ENCODE measurements around the gene NEXN. TPM values are rescaled to one million over a fixed set of nuclear protein-coding genes. Genes with fewer than 3 reads are reported as not detected.

NEXN gene
- total RNA-seq, 1 experiment from 2014 or later = 0.92 TPM

DNA sequence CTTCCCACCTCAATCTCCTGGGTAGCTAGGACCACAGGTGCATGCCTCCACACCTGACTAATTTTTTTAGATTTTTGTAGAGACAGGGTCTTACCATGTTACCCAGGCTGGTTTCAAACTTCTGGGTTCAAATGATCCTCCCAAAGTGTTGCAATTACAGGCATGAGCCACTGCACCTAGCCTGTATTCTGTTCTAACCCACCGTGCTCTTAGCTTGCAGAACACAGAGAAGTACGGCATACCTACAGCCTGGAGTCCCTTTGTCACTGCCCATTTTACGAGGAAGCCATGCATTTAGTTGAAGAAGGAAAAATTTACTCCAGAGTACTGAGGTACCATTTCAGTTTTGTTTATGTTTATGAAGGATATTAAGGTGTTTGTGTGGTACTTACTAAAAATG is 29.7 kb upstream of the NEXN start:
- no peaks in the 10 kb centered on the region for H3K27me3 ChIP-seq (ENCODE audit: insufficient read depth, low read depth)
- H3K79me2 ChIP-seq (ENCODE audit: low read depth) = no peaks in the 10 kb centered on the region
- H4K20me1 ChIP-seq (ENCODE audit: insufficient read depth) = no peaks in the 10 kb centered on the region; the same call in 1 of the 2 replicates
- 0 out of 2 replicates have a peak, but pooled peaks cover 4% of the 10 kb centered on the region for H3K36me3 ChIP-seq (ENCODE audit: low read depth)
- H2AFZ ChIP-seq = no peak overlapping the region
- no peak overlapping the region for H3K27ac ChIP-seq
- TF ChIP-seq EZH2 (IDR thresholded peaks at IDR 0.05; ENCODE audit: low read depth) = no peak
- TF ChIP-seq, protein P1, sequence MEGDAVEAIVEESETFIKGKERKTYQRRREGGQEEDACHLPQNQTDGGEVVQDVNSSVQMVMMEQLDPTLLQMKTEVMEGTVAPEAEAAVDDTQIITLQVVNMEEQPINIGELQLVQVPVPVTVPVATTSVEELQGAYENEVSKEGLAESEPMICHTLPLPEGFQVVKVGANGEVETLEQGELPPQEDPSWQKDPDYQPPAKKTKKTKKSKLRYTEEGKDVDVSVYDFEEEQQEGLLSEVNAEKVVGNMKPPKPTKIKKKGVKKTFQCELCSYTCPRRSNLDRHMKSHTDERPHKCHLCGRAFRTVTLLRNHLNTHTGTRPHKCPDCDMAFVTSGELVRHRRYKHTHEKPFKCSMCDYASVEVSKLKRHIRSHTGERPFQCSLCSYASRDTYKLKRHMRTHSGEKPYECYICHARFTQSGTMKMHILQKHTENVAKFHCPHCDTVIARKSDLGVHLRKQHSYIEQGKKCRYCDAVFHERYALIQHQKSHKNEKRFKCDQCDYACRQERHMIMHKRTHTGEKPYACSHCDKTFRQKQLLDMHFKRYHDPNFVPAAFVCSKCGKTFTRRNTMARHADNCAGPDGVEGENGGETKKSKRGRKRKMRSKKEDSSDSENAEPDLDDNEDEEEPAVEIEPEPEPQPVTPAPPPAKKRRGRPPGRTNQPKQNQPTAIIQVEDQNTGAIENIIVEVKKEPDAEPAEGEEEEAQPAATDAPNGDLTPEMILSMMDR (conservative IDR thresholded peaks at IDR 0.05) = no peak
- DNase-seq = no peak
- CTCF ChIA-PET = no interaction called here
- no peak overlapping the region for H3K4me3 ChIP-seq
- no peaks in the 10 kb centered on the region; the same call in 1 of the 2 replicates for H3K9me2 ChIP-seq (ENCODE audit: insufficient read depth)
- no TSS peak for BruUV-seq (replicated peaks)
- no peaks in the 10 kb centered on the region for H3F3A ChIP-seq (ENCODE audit: insufficient read depth, low read depth)
- POLR2A ChIA-PET (ENCODE audit: unreplicated experiment) = interaction anchor here (0.6 kb wide), 1 partner anchor 1236 kb away, joined by 4 read pairs; no protein-coding TSS in a partner anchor
- intact Hi-C loops (cut with micrococcal nuclease; ENCODE audit: unreplicated experiment) = no loop called here
- H3K9me3 ChIP-seq (ENCODE audit: insufficient read depth, low read depth) = peaks cover 7% of the 10 kb centered on the region; the same call in 1 of the 2 replicates
- no peaks in the 10 kb centered on the region for H3K4me1 ChIP-seq (replicated peaks; ENCODE audit: insufficient read depth)
- no peak overlapping the region for H3K4me2 ChIP-seq

DNA sequence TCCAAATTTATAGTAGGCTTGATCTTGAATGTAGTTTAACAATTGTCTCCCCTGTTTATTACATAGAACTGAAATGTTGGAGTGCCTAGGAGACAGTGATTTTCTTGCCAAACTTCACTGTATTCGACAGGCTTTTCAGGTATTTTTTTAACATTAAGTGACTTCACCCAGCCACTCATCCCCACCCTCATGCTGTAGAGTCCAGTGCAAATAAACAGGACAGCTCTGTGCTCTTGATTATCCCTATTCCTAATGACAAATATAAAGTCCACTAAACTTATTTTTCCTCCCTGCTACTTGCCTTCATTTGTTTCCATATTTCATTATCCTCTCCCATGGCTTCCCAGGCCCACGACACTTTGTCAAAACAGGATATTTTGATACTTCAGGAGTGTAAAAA is 29.2 kb upstream of the NEXN start:
- CTCF ChIA-PET = no interaction called here
- H3K4me3 ChIP-seq = no peak overlapping the region

GRCh38 chr1:77866296-77866695 is 22.1 kb upstream of the NEXN start:
- Histone ChIP-seq H3K27me3 (ENCODE audit: insufficient read depth, low read depth) (no peaks in the 10 kb centered on the region), H4K20me1 (ENCODE audit: insufficient read depth) (no peaks in the 10 kb centered on the region), H3F3A (ENCODE audit: insufficient read depth, low read depth) (no peaks in the 10 kb centered on the region; the same call in 1 of the 2 replicates), H3K4me3 (no peak overlapping the region), H3K4me2 (no peak overlapping the region), H3K9me2 (ENCODE audit: insufficient read depth) (no peaks in the 10 kb centered on the region), H3K36me3 (ENCODE audit: low read depth) (peaks cover 10% of the 10 kb centered on the region), H3K9me3 (ENCODE audit: insufficient read depth, low read depth) (no peaks in the 10 kb centered on the region), H3K4me1 (replicated peaks; ENCODE audit: insufficient read depth) (no peaks in the 10 kb centered on the region), H2AFZ (no peak overlapping the region), H3K27ac (no peak overlapping the region), H3K79me2 (ENCODE audit: low read depth) (no peaks in the 10 kb centered on the region)
- DNase-seq = no peak
- ChIA-PET CTCF (no interaction called here), POLR2A (ENCODE audit: unreplicated experiment) (no interaction called here)
- TF ChIP-seq, protein P1 (conservative IDR thresholded peaks at IDR 0.05) = no peak
- no peak for TF ChIP-seq EZH2 (IDR thresholded peaks at IDR 0.05; ENCODE audit: low read depth)
- BruUV-seq (replicated peaks) = no TSS peak
- intact Hi-C loops (cut with micrococcal nuclease; ENCODE audit: unreplicated experiment) = no loop called here

More for the DNA sequence above, 29.2 kb upstream of the NEXN start:
- no peak for DNase-seq
- Histone ChIP-seq H3K4me2 (no peak overlapping the region), H3K9me3 (ENCODE audit: insufficient read depth, low read depth) (peaks cover 7% of the 10 kb centered on the region; the same call in 1 of the 2 replicates), H3K4me1 (replicated peaks; ENCODE audit: insufficient read depth) (no peaks in the 10 kb centered on the region), H3K36me3 (ENCODE audit: low read depth) (0 out of 2 replicates have a peak, but pooled peaks cover 4% of the 10 kb centered on the region), H3K27me3 (ENCODE audit: insufficient read depth, low read depth) (no peaks in the 10 kb centered on the region), H4K20me1 (ENCODE audit: insufficient read depth) (no peaks in the 10 kb centered on the region; the same call in 1 of the 2 replicates), H3K79me2 (ENCODE audit: low read depth) (no peaks in the 10 kb centered on the region), H2AFZ (no peak overlapping the region), H3K9me2 (ENCODE audit: insufficient read depth) (no peaks in the 10 kb centered on the region; the same call in 1 of the 2 replicates), H3K27ac (no peak overlapping the region), H3F3A (ENCODE audit: insufficient read depth, low read depth) (no peaks in the 10 kb centered on the region)
- BruUV-seq (replicated peaks) = no TSS peak
- intact Hi-C loops (cut with micrococcal nuclease; ENCODE audit: unreplicated experiment) = no loop called here
- POLR2A ChIA-PET (ENCODE audit: unreplicated experiment) = no interaction called here
- no peak for TF ChIP-seq EZH2 (IDR thresholded peaks at IDR 0.05; ENCODE audit: low read depth)

GRCh38 chr1:77872645-77873044 is 15.8 kb upstream of the NEXN start:
- no peaks in the 10 kb centered on the region for H3K27me3 ChIP-seq (ENCODE audit: insufficient read depth, low read depth)
- no peaks in the 10 kb centered on the region for H3K79me2 ChIP-seq (ENCODE audit: low read depth)
- H3K4me2 ChIP-seq = no peak overlapping the region
- H3F3A ChIP-seq (ENCODE audit: insufficient read depth, low read depth) = no peaks in the 10 kb centered on the region; the same call in 1 of the 2 replicates
- peaks cover 10% of the 10 kb centered on the region for H3K4me1 ChIP-seq (replicated peaks; ENCODE audit: insufficient read depth)
- H3K9me3 ChIP-seq (ENCODE audit: insufficient read depth, low read depth) = no peaks in the 10 kb centered on the region
- ChIA-PET POLR2A (ENCODE audit: unreplicated experiment) (no interaction called here), CTCF (no interaction called here)
- no peak overlapping the region for H2AFZ ChIP-seq
- DNase-seq = no peak
- H3K4me3 ChIP-seq = no peak overlapping the region
- H3K9me2 ChIP-seq (ENCODE audit: insufficient read depth) = no peaks in the 10 kb centered on the region
- TF ChIP-seq, protein P1 (conservative IDR thresholded peaks at IDR 0.05) = no peak
- TF ChIP-seq EZH2 (IDR thresholded peaks at IDR 0.05; ENCODE audit: low read depth) = no peak
- intact Hi-C loops (cut with micrococcal nuclease; ENCODE audit: unreplicated experiment) = no loop called here
- no TSS peak for BruUV-seq (replicated peaks)
- no peak overlapping the region for H3K27ac ChIP-seq
- H3K36me3 ChIP-seq (ENCODE audit: low read depth) = peaks cover 7% of the 10 kb centered on the region
- H4K20me1 ChIP-seq (ENCODE audit: insufficient read depth) = no peaks in the 10 kb centered on the region

Data from PC-9 (cell line).